ENCODE results near the gene RTN4RL2.

GRCh38 chr11:57479021-57479663, 18.8 kb downstream of the RTN4RL2 start:
- TF ChIP-seq, protein P1, sequence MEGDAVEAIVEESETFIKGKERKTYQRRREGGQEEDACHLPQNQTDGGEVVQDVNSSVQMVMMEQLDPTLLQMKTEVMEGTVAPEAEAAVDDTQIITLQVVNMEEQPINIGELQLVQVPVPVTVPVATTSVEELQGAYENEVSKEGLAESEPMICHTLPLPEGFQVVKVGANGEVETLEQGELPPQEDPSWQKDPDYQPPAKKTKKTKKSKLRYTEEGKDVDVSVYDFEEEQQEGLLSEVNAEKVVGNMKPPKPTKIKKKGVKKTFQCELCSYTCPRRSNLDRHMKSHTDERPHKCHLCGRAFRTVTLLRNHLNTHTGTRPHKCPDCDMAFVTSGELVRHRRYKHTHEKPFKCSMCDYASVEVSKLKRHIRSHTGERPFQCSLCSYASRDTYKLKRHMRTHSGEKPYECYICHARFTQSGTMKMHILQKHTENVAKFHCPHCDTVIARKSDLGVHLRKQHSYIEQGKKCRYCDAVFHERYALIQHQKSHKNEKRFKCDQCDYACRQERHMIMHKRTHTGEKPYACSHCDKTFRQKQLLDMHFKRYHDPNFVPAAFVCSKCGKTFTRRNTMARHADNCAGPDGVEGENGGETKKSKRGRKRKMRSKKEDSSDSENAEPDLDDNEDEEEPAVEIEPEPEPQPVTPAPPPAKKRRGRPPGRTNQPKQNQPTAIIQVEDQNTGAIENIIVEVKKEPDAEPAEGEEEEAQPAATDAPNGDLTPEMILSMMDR (IDR thresholded peaks at IDR 0.05), result no peak
- TF ChIP-seq POLR2A (IDR thresholded peaks at IDR 0.05) (no peak), POLR2AphosphoS5 (IDR thresholded peaks at IDR 0.05; ENCODE audit: insufficient read depth in 1 of 2, low read depth in 1 of 2) (no peak)
